HCT116 (cell line): Measurements from ENCODE around the gene LTBP1. TPM values are rescaled to one million over a fixed set of nuclear protein-coding genes. Genes with fewer than 3 reads are reported as not detected.

Experiments
- ATAC-seq: fragments of 200-7000 bp; cut with Tn5 transposase; 2 replicates; pipeline ENCODE4 v1.9.1; 2020; ENCODE audit warnings: mild to moderate bottlenecking, moderate library complexity
- BruUV-seq: library from RNA; stranded (reverse); fragments of 400-500 nt; replicated peaks from 2 replicates; lab custom pipeline; 2021; lab: Mats Ljungman, UMichigan
- CTCF ChIA-PET: fragments of 300-600 bp; sonication (Branson Sonifier 250); formaldehyde crosslinking; loops from one replicate; lab custom pipeline; 2021; ENCODE audit warnings: antibody characterized with exemption; lab: Charles Lee
- POLR2A ChIA-PET: fragments of 300-600, 350-600 bp; sonication (Branson Sonifier 250); formaldehyde crosslinking; loops from one replicate; lab custom pipeline; 2021; ENCODE audit warnings: antibody characterized with exemption; lab: Charles Lee
- RAD21 ChIA-PET, 2 experiments: fragments of 300-600 bp; sonication (Branson Sonifier 250); formaldehyde crosslinking; loops; one replicate each; lab custom pipeline; 2023; ENCODE audit warnings: low total read pairs in 2 of 2; ENCODE audit not compliant: uncharacterized antibody in 2 of 2, unreplicated experiment in 2 of 2, low non-redundant PET in 1 of 2; lab: Charles Lee
- DNase-seq: peaks from one replicate; pipeline ENCODE4 v3.0.0-alpha.2; 2010; ENCODE audit warnings: low read depth, low spot score
- H2AFZ ChIP-seq: fragments of 200-600 bp; shearing (Covaris generic), sonication (generic); 2 replicates; pipeline ENCODE4 v1.6.1; 2017; ENCODE audit warnings: low read depth, mixed run types, mixed read lengths, antibody characterized with exemption, low read length; ENCODE audit not compliant: poor library complexity, severe bottlenecking
- H3K27ac ChIP-seq: 2 replicates; pipeline ENCODE4 v1.5.1; 2012; ENCODE audit warnings: low read depth, low read length
- H3K27me3 ChIP-seq: fragments of 200-600 bp; sonication (generic); 2 replicates; pipeline ENCODE4 v1.6.1; 2016; ENCODE audit warnings: mixed run types, low read length, mixed read lengths; ENCODE audit not compliant: insufficient read depth
- H3K36me3 ChIP-seq, 2 experiments: fragments of 200-500 bp in 1 of 2; fragments of 200-600 bp in 1 of 2; sonication (Bioruptor generic) in 1 of 2; sonication (generic) in 1 of 2; 2 replicates each; pipeline versions ENCODE4 v1.5.1 to v1.6.1; 2014 to 2016; ENCODE audit warnings: low read length in 2 of 2, inconsistent platforms in 1 of 2, mixed read lengths in 1 of 2, mixed run types in 1 of 2; ENCODE audit not compliant: insufficient read depth in 2 of 2, control insufficient read depth in 1 of 2
- H3K4me1 ChIP-seq, 2 experiments: fragments of 200-600 bp in 1 of 2; sonication (generic) in 1 of 2; 2 replicates each; pipeline versions ENCODE4 v1.5.1 to v1.6.1; 2012 to 2017; ENCODE audit warnings: low read length in 2 of 2, inconsistent platforms in 1 of 2, mild to moderate bottlenecking in 1 of 2, mixed read lengths in 1 of 2, mixed run types in 1 of 2, moderate library complexity in 1 of 2; ENCODE audit not compliant: insufficient read depth in 2 of 2, control insufficient read depth in 1 of 2
- H3K4me2 ChIP-seq: fragments of 200-600 bp; sonication (generic); 2 replicates; pipeline ENCODE4 v1.6.1; 2017; ENCODE audit warnings: mixed run types, low read length, mixed read lengths
- H3K4me3 ChIP-seq, 2 experiments: fragments of 200-600 bp in 1 of 2; sonication (generic) in 1 of 2; replicated peaks in 1 of 2; 2 replicates each; pipeline ENCODE4 v1.5.1; 2011 to 2016; ENCODE audit warnings: low read length in 2 of 2, control low read depth in 1 of 2, low read depth in 1 of 2, mild to moderate bottlenecking in 1 of 2, mixed read lengths in 1 of 2, mixed run types in 1 of 2
- H3K79me2 ChIP-seq: fragments of 200-600 bp; sonication (generic); 2 replicates; pipeline ENCODE4 v1.6.1; 2017; ENCODE audit warnings: mild to moderate bottlenecking, mixed run types, low read length, moderate library complexity, mixed read lengths; ENCODE audit not compliant: insufficient read depth
- H3K9ac ChIP-seq: fragments of 200-600 bp; sonication (generic); 2 replicates; pipeline ENCODE4 v1.6.1; 2016; ENCODE audit warnings: low read length, mixed read lengths
- H3K9me2 ChIP-seq: fragments of 200-600 bp; sonication (generic), shearing (Covaris generic); 2 replicates; pipeline ENCODE4 v1.6.1; 2017; ENCODE audit warnings: mixed run types, mild to moderate bottlenecking, moderate library complexity; ENCODE audit not compliant: insufficient read depth
- H3K9me3 ChIP-seq, 2 experiments: fragments of 200-500 bp in 1 of 2; fragments of 200-600 bp in 1 of 2; sonication (Bioruptor generic) in 1 of 2; sonication (generic) in 1 of 2; 2 replicates each; pipeline ENCODE4 v1.6.1; 2014 to 2017; ENCODE audit warnings: low read length in 2 of 2, mixed read lengths in 2 of 2, inconsistent platforms in 1 of 2, low read depth in 1 of 2, mild to moderate bottlenecking in 1 of 2, mixed run types in 1 of 2, moderate library complexity in 1 of 2; ENCODE audit not compliant: control insufficient read depth in 1 of 2, insufficient read depth in 1 of 2
- H4K20me1 ChIP-seq: fragments of 200-600 bp; sonication (generic), shearing (Covaris generic); 2 replicates; pipeline ENCODE4 v1.6.1; 2017; ENCODE audit warnings: mixed run types, mild to moderate bottlenecking, moderate library complexity; ENCODE audit not compliant: insufficient read depth
- ATF3 ChIP-seq: IDR thresholded peaks from 2 replicates; pipeline ENCODE4 v1.6.1; 2012
- CBX3 ChIP-seq: IDR thresholded peaks from 2 replicates; pipeline ENCODE4 v1.6.1; 2012; ENCODE audit warnings: low read depth
- CEBPB ChIP-seq: IDR thresholded peaks from 2 replicates; pipeline ENCODE4 v1.6.1; 2012; ENCODE audit warnings: low read depth
- CTCF ChIP-seq, 3 experiments: fragments of 200-600 bp in 1 of 3; sonication (generic) in 1 of 3; IDR thresholded peaks in 2 of 3; conservative IDR thresholded peaks in 1 of 3; 2 replicates each; pipeline ENCODE4 v1.5.1; 2012 to 2017; ENCODE audit warnings: low read depth in 2 of 3, low read length in 2 of 3, antibody characterized with exemption in 1 of 3, borderline replicate concordance in 1 of 3, control low read depth in 1 of 3, mild to moderate bottlenecking in 1 of 3, mixed read lengths in 1 of 3, mixed run types in 1 of 3, moderate library complexity in 1 of 3; ENCODE audit not compliant: insufficient read depth in 1 of 3
- EGR1 ChIP-seq: IDR thresholded peaks from 2 replicates; pipeline ENCODE4 v1.6.1; 2012; ENCODE audit warnings: low read depth
- ELF1 ChIP-seq: IDR thresholded peaks from 2 replicates; pipeline ENCODE4 v1.6.1; 2012; ENCODE audit warnings: low read depth, borderline replicate concordance
- EZH2 ChIP-seq: fragments of 200-600 bp; sonication (generic); IDR thresholded peaks from 2 replicates; pipeline ENCODE4 v1.6.1; 2017; ENCODE audit warnings: antibody characterized with exemption, mixed run types
- EZH2phosphoT487 ChIP-seq: fragments of 200-600 bp; IDR thresholded peaks from 2 replicates; pipeline ENCODE4 v1.6.1; 2018; ENCODE audit warnings: antibody characterized with exemption, borderline replicate concordance
- JUND ChIP-seq: IDR thresholded peaks from 2 replicates; pipeline ENCODE4 v1.6.1; 2012
- MAX ChIP-seq: IDR thresholded peaks from 2 replicates; pipeline ENCODE4 v1.6.1; 2012
- RAD21 ChIP-seq: IDR thresholded peaks from 2 replicates; pipeline ENCODE4 v1.6.1; 2012; ENCODE audit warnings: low read depth, mild to moderate bottlenecking
- SIN3A ChIP-seq: IDR thresholded peaks from 2 replicates; pipeline ENCODE4 v1.6.1; 2012; ENCODE audit warnings: low read depth
- SP1 ChIP-seq: IDR thresholded peaks from 2 replicates; pipeline ENCODE4 v1.6.1; 2012; ENCODE audit warnings: low read depth
- SRF ChIP-seq: IDR thresholded peaks from 2 replicates; pipeline ENCODE4 v1.6.1; 2012; ENCODE audit warnings: low read depth
- TCF7L2 ChIP-seq: IDR thresholded peaks from 2 replicates; pipeline ENCODE4 v1.7.0; 2011; ENCODE audit warnings: borderline replicate concordance, inconsistent platforms; ENCODE audit not compliant: insufficient read depth, insufficient read length; ENCODE audit errors: extremely low read depth
- ZBTB33 ChIP-seq: IDR thresholded peaks from 2 replicates; pipeline ENCODE4 v1.6.1; 2011; ENCODE audit warnings: mild to moderate bottlenecking, low read length, moderate library complexity; ENCODE audit not compliant: insufficient replicate concordance; ENCODE audit errors: extremely low read depth
- intact Hi-C: fragments of 100-400 bp; cut with micrococcal nuclease; formaldehyde crosslinking; loops from 2 replicates; pipeline ENCODE4 v1.10.0; 2022
- total RNA-seq: library from RNA; stranded (reverse); gene quantifications from one replicate; pipeline ENCODE4 v1.2.1, GENCODE V29; 2021; ENCODE audit not compliant: unreplicated experiment

LTBP1 gene
- total RNA-seq, 1 experiment from 2014 or later = 5.1 TPM

GRCh38 chr2:33372940-33373553, 426.3 kb downstream of the LTBP1 start (continued):
- TF ChIP-seq JUND = no peak
- TF ChIP-seq TCF7L2 = no peak
- TF ChIP-seq EZH2phosphoT487 = no peak
- peak; percentile 75 to 78 (median 77); a peak in 5 of 6 replicates for TF ChIP-seq CTCF (IDR thresholded peaks at IDR 0.05 in 2 of 3, conservative IDR thresholded peaks at IDR 0.05 in 1 of 3; ENCODE audit: borderline replicate concordance in 1 of 3, insufficient read depth in 1 of 3, low read depth in 2 of 3, low read length in 2 of 3)
- peak; percentile 79 for TF ChIP-seq RAD21
- no peak for TF ChIP-seq CBX3
- no peak for TF ChIP-seq CEBPB

GRCh38 chr2:33373986-33374385, 427.2 kb downstream of the LTBP1 start:
- H2AFZ ChIP-seq = no peak overlapping the region
- no peak overlapping the region for H3K9ac ChIP-seq
- H3K79me2 ChIP-seq = no peaks in the 10 kb centered on the region
- no peak overlapping the region for H3K27ac ChIP-seq
- no peaks in the 10 kb centered on the region for H3K27me3 ChIP-seq
- H3K4me2 ChIP-seq = no peak overlapping the region
- no peaks in the 10 kb centered on the region for H3K9me2 ChIP-seq
- no peak overlapping the region for H3K4me3 ChIP-seq
- POLR2A ChIA-PET = no interaction called here
- H3K9me3 ChIP-seq = no peaks in the 10 kb centered on the region
- no peaks in the 10 kb centered on the region for H4K20me1 ChIP-seq
- DNase-seq = no peak
- no peak for ATAC-seq
- RAD21 ChIA-PET = no interaction called here
- H3K4me1 ChIP-seq = no peaks in the 10 kb centered on the region
- CTCF ChIA-PET = no interaction called here
- intact Hi-C loops = loop anchor here (2.0 to 5.0 kb wide), 4 partner anchors 339 to 822 kb away; partner anchors contain the start of gene LTBP1
- no TSS peak for BruUV-seq
- H3K36me3 ChIP-seq = no peaks in the 10 kb centered on the region
- TF ChIP-seq RAD21 = no peak
- no peak for TF ChIP-seq EZH2phosphoT487
- no peak for TF ChIP-seq CTCF (IDR thresholded peaks at IDR 0.05 in 2 of 3, conservative IDR thresholded peaks at IDR 0.05 in 1 of 3; ENCODE audit: borderline replicate concordance in 1 of 3, insufficient read depth in 1 of 3, low read depth in 2 of 3, low read length in 2 of 3)
- no peak for TF ChIP-seq SIN3A
- no peak for TF ChIP-seq SRF
- no peak for TF ChIP-seq MAX
- no peak for TF ChIP-seq EZH2
- no peak for TF ChIP-seq SP1
- no peak for TF ChIP-seq ZBTB33
- no peak for TF ChIP-seq ELF1
- TF ChIP-seq CBX3 = no peak
- no peak for TF ChIP-seq EGR1
- TF ChIP-seq ATF3 = no peak
